ENCODE data around the gene ATP8A2. TPM values are rescaled to one million over a fixed set of nuclear protein-coding genes. Genes with fewer than 3 reads are reported as not detected.

The ATP8A2 gene
- total and polyA plus RNA-seq, 9 of the 15 experiments (the other 6 are each of a cell fraction or from before 2014, with no cell fraction given): under 0.01 to 0.33 (median 0.06) TPM; not detected in 4

GRCh38 chr13:25840931-25841330 is 469.2 kb downstream of the ATP8A2 start:
- Histone ChIP-seq H3K27ac (ENCODE audit: extremely low read depth, low read depth, low read length) (no peak overlapping the region), H4K20me1 (replicated peaks; ENCODE audit: control insufficient read depth, insufficient read depth, low read length) (no peaks in the 10 kb centered on the region), H3K9me1 (ENCODE audit: control insufficient read depth, insufficient read depth, low read length) (no peaks in the 10 kb centered on the region), H3K27me3 (ENCODE audit: control insufficient read depth in 2 of 2, insufficient read depth in 2 of 2, low read length in 2 of 2) (peaks cover 0 to 6% of the 10 kb centered on the region in 2 experiments; a peak in 1 of 5 replicates), H3K9ac (ENCODE audit: insufficient read depth in 1 of 2, low read depth in 2 of 2, low read length in 2 of 2) (no peak overlapping the region), H3K4me2 (ENCODE audit: insufficient read depth, low read length) (no peak overlapping the region), H3K4me3 (no peak overlapping the region), H3K36me3 (ENCODE audit: control insufficient read depth, insufficient read depth, low read length) (no peaks in the 10 kb centered on the region), H3K79me2 (ENCODE audit: control insufficient read depth, insufficient read depth, low read length) (no peaks in the 10 kb centered on the region), H3K4me1 (replicated peaks in 1 of 2; ENCODE audit: control insufficient read depth in 2 of 2, insufficient read depth in 2 of 2, low read length in 2 of 2) (no peaks in the 10 kb centered on the region), H2AFZ (ENCODE audit: low read depth, low read length) (no peak overlapping the region), H3K9me3 (replicated peaks; ENCODE audit: control insufficient read depth, insufficient read depth, low read depth, low read length) (no peaks in the 10 kb centered on the region)
- WGBS (ENCODE audit: insufficient coverage, low coverage, missing lambda C conversion rate): 0% methylated on average over 1 of the region's 2 CpGs
- in situ Hi-C loops (cut with MboI) (no loop called here), intact Hi-C loops (cut with micrococcal nuclease) (no loop called here)
- FAIRE-seq: no peak
- no peak for DNase-seq (ENCODE audit: extremely low read depth in 1 of 4, low spot score in 3 of 4)
- POLR2A ChIA-PET: no interaction called here
- no peak for ATAC-seq
- CTCF ChIA-PET (ENCODE audit: low intra/inter-chr PET ratio): no interaction called here
- BruUV-seq (replicated peaks): no TSS peak
- TF ChIP-seq HMG20A (CRISPR knock-in tag; conservative IDR thresholded peaks at IDR 0.05) (no peak), MTA1 (IDR thresholded peaks at IDR 0.05; ENCODE audit: borderline replicate concordance) (no peak), GABPB2 (CRISPR knock-in tag; conservative IDR thresholded peaks at IDR 0.05) (no peak), USF1 (CRISPR knock-in tag; IDR thresholded peaks at IDR 0.05) (no peak), BCL6 (CRISPR knock-in tag; IDR thresholded peaks at IDR 0.05) (no peak), KDM1A (IDR thresholded peaks at IDR 0.05) (no peak), RBFOX2 (IDR thresholded peaks at IDR 0.05; ENCODE audit: low read depth, low read length) (no peak), GATAD2B (IDR thresholded peaks at IDR 0.05; ENCODE audit: borderline replicate concordance) (no peak), CEBPZ (IDR thresholded peaks at IDR 0.05; ENCODE audit: borderline replicate concordance, low read depth, low read length) (no peak), JUND (IDR thresholded peaks at IDR 0.05; ENCODE audit: borderline replicate concordance, low read depth, low read length) (no peak), JUND (tag; IDR thresholded peaks at IDR 0.05; ENCODE audit: borderline replicate concordance, low read depth, low read length) (no peak), ZNF507 (tag; conservative IDR thresholded peaks at IDR 0.05) (no peak), ELK3 (CRISPR knock-in tag; IDR thresholded peaks at IDR 0.05) (no peak), HIVEP1 (CRISPR knock-in tag; IDR thresholded peaks at IDR 0.05) (no peak), HNRNPK (IDR thresholded peaks at IDR 0.05; ENCODE audit: low read depth, low read length, poor library complexity, severe bottlenecking) (no peak), TBL1XR1 (IDR thresholded peaks at IDR 0.05; ENCODE audit: low read length in 2 of 2) (no peak)

Measured in K562 (cell line).